ENCODE measurements around the gene BRD1. TPM values are rescaled to one million over a fixed set of nuclear protein-coding genes. Genes with fewer than 3 reads are reported as not detected.

BRD1 gene
- total RNA-seq, 4 donors from 2014 or later, result 44.6 to 74.9 (median 60.4) TPM

DNA sequence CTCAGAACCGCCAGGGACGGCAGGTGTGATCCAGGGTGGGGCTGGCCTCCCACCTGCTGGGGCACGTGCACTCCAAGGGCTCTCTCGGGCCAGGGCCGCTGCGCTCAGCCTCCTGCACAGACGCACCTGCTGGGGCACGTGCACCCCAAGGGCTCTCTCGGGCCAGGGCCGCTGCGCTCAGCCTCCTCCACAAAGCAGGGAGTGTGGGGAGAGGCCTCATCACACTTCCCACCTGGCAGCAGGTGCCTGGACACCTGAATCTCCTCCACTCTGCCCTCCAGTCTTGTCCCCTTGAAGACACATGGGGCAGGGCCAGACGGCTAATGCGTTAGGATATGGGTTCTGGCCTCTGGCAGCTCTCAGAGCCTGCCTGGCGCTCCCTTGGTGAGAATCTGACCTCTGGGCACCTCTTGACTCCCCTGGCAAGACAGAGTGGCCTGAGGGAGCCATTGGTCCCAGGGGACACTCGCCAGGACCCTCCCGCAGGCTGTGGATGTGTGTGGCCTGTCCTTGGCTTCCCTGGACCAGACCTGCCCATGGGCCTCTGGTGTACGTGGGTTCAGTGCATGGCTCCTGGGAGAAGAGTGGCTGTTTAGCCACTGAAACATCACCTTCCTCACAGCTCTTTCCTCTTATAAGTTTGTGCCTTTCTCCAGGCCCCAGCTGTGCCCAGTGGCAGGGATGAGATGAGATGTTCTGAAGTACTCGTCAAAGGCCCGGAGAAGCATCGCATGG, 73.5 kb downstream of the BRD1 start:
- DNase-seq (ENCODE audit: low spot score in 2 of 2), result no peak
- H3K36me3 ChIP-seq, result no peaks in the 10 kb centered on the region
- H3K27ac ChIP-seq, result no peak overlapping the region
- H3K27me3 ChIP-seq, result no peaks in the 10 kb centered on the region
- WGBS, 2 donors, result 69 to 81% methylated on average over 14 to 17 of the region's 20 CpGs
- TF ChIP-seq EP300 (IDR thresholded peaks at IDR 0.05) (no peak), POLR2A (IDR thresholded peaks at IDR 0.05) (no peak)
- TF ChIP-seq, protein P1, sequence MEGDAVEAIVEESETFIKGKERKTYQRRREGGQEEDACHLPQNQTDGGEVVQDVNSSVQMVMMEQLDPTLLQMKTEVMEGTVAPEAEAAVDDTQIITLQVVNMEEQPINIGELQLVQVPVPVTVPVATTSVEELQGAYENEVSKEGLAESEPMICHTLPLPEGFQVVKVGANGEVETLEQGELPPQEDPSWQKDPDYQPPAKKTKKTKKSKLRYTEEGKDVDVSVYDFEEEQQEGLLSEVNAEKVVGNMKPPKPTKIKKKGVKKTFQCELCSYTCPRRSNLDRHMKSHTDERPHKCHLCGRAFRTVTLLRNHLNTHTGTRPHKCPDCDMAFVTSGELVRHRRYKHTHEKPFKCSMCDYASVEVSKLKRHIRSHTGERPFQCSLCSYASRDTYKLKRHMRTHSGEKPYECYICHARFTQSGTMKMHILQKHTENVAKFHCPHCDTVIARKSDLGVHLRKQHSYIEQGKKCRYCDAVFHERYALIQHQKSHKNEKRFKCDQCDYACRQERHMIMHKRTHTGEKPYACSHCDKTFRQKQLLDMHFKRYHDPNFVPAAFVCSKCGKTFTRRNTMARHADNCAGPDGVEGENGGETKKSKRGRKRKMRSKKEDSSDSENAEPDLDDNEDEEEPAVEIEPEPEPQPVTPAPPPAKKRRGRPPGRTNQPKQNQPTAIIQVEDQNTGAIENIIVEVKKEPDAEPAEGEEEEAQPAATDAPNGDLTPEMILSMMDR (IDR thresholded peaks at IDR 0.05), result no peak
- no peak overlapping the region for H3K4me3 ChIP-seq
- no peaks in the 10 kb centered on the region for H3K4me1 ChIP-seq
- peaks cover 0 to 14% (median 0%) of the 10 kb centered on the region in 4 donors for H3K9me3 ChIP-seq

DNA sequence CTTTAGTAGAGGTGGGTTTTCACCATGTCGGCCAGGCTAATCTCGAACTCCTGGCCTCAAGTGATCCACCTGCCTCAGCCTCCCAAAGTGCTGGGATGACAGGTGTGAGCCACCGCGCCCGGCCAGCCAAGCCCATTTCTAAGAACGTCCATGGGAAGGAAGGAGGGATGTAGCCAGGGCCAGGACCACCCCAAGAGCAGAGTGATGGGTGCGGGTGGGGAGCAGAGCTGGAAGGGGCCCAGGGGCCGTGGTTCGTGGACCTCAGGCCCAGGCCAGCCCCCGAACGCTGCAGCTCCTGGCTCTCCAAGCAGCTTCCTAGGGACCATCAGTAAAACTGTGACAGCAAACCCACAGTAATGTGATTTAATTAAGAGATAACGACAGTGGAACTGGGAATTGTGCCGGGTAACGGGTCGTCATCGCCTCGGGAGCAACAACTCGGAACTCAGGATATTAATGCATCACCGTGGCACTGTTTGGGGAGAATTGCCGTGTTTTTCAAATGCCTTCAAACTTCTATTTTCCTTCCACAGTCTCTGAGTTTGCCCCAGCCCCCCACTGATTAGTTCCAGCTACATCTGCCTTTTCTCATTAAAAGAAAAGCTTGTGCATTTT, 74.3 kb downstream of the BRD1 start:
- H3K27me3 ChIP-seq, result no peaks in the 10 kb centered on the region
- 70 to 77% methylated on average over 17 to 20 of the region's 20 CpGs for WGBS, 2 donors
- H3K4me1 ChIP-seq, result no peaks in the 10 kb centered on the region
- no peaks in the 10 kb centered on the region for H3K36me3 ChIP-seq
- no peak for DNase-seq (ENCODE audit: low spot score in 2 of 2)
- no peak overlapping the region for H3K4me3 ChIP-seq
- TF ChIP-seq, protein P1 (IDR thresholded peaks at IDR 0.05), result no peak
- no peak overlapping the region for H3K27ac ChIP-seq
- H3K9me3 ChIP-seq, result peaks cover 0 to 18% (median 0%) of the 10 kb centered on the region in 4 donors

DNA sequence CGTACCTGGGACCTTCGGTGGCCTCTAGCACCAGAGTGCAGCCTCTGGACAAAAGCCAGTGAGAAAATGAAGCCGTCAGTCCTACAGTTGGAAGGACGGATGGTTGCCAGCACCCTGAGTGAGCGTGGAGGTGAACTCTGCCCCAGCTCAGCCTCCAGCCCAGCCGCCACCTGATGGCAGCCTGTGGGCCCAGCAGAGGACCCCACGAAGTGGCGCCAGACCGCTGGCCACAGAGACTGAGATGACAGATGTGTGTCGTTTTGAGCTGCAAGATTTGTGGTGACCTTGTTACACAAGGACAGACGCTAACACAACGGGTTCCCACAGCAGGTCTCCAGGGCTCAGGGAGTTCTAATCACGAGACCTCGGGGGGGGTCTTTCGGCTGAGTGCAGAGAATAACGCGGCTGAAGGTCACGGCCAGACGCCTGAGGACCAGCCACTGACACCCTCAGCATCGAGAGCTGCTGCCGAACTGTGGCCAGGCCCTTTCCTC, 75.0 kb downstream of the BRD1 start:
- Histone ChIP-seq H3K36me3 (no peaks in the 10 kb centered on the region), H3K4me1 (no peaks in the 10 kb centered on the region), H3K27me3 (no peaks in the 10 kb centered on the region), H3K27ac (no peak overlapping the region), H3K4me3 (no peak overlapping the region), H3K9me3 (peaks cover 0 to 25% (median 0%) of the 10 kb centered on the region in 4 donors)
- WGBS, 2 donors, result 60 to 71% methylated on average over 18 to 21 of the region's 21 CpGs
- no peak for DNase-seq (ENCODE audit: low spot score in 2 of 2)
- no peak for TF ChIP-seq POLR2A (IDR thresholded peaks at IDR 0.05)
- TF ChIP-seq, protein P1 (IDR thresholded peaks at IDR 0.05), result no peak
- TF ChIP-seq EP300 (IDR thresholded peaks at IDR 0.05), result no peak

DNA sequence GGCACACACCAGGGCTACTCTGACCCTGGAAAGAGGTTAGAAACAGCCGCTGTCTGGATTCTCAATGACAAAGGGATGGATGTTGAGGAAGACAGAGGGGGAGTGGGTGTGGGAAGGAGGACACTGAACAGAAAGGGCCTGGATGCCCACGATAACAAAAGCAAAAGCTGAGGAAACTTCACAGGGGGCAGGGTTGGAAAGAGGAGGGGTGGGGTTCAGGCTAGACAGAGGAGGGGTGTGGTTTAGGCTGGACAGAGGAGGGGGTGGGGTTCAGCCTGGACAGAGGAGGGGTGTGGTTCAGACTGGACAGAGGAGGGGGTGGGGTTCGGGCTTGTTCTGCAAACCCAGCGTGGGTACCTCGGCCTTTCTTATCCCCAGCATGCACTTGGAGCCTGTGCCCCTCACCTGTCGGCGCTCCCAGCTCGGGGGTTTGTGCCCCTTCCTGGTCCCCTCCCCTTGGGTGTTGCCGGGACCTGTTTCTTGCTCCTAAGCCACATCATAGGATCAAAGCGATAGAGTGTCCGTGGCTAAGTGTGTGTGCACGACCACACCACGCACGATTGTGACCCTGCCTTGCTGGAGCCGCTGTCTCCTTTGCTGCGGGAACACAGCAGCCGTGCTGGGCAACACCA, 75.6 kb downstream of the BRD1 start:
- no peak for DNase-seq (ENCODE audit: low spot score in 2 of 2)
- 70 to 74% methylated on average over 17 of the region's 17 CpGs for WGBS, 2 donors

DNA sequence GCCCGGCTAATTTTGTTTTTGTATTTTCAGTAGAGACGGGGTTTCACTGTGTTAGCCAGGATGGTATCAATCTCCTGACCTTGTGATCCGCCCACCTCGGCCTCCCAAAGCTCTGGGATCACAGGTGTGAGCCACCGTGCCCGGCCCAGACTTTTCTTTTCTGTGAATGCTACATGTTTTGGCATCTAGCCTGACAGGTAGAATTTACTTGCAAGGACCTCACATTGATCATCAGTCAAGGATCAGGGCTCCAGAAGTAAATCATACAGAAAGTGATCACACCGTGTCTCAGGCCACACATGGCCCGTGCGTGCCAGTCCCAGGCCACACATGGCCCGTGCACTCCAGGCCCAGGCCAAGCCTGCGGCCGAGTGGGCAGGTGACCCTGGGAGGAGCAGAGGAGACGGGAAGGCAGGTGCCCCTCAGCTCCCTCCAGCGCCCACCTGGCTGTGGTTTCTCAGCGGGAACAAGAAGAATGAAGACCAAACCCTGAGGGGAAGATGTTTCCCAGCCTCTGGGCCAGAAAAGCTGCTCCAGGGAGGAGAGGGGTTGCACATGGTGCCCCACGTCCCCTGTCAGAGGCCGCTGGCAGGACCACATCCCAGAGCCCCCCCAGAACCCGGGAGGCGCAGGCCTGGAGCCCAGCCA, 76.2 kb downstream of the BRD1 start:
- peaks cover 0 to 27% (median 0%) of the 10 kb centered on the region in 4 donors for H3K9me3 ChIP-seq
- 71 to 81% methylated on average over 19 of the region's 19 CpGs for WGBS, 2 donors
- H3K27ac ChIP-seq, result no peak overlapping the region
- no peak for DNase-seq (ENCODE audit: low spot score in 2 of 2)
- H3K4me1 ChIP-seq, result no peaks in the 10 kb centered on the region
- H3K27me3 ChIP-seq, result no peaks in the 10 kb centered on the region
- TF ChIP-seq, protein P1 (IDR thresholded peaks at IDR 0.05), result no peak
- TF ChIP-seq EP300 (IDR thresholded peaks at IDR 0.05) (no peak), POLR2A (IDR thresholded peaks at IDR 0.05) (no peak)
- H3K4me3 ChIP-seq, result no peak overlapping the region
- H3K36me3 ChIP-seq, result no peaks in the 10 kb centered on the region

More for the DNA sequence above, 75.6 kb downstream of the BRD1 start:
- peaks cover 0 to 27% (median 0%) of the 10 kb centered on the region in 4 donors for H3K9me3 ChIP-seq
- H3K27ac ChIP-seq, result no peak overlapping the region
- H3K4me1 ChIP-seq, result no peaks in the 10 kb centered on the region
- H3K36me3 ChIP-seq, result no peaks in the 10 kb centered on the region
- TF ChIP-seq EP300 (IDR thresholded peaks at IDR 0.05), result no peak
- no peak for TF ChIP-seq POLR2A (IDR thresholded peaks at IDR 0.05)
- no peak overlapping the region for H3K4me3 ChIP-seq
- H3K27me3 ChIP-seq, result no peaks in the 10 kb centered on the region
